Astrocyte (in vitro differentiated cells and primary cell): ENCODE measurements around the gene ADGRD1. TPM values are rescaled to one million over a fixed set of nuclear protein-coding genes. Genes with fewer than 3 reads are reported as not detected.

ENCODE experiments used
- DNase-seq: peaks from one replicate; pipeline ENCODE4 v3.0.0-alpha.2; 2010; ENCODE audit warnings: low read depth
- FAIRE-seq: peaks from 2 replicates; lab custom pipeline; 2011; peaks lifted over from hg19 to GRCh38; lab: Jason Lieb, UNC
- H2AFZ ChIP-seq: 2 replicates; pipeline ENCODE4 v1.6.0; 2012; ENCODE audit warnings: low read depth, low read length, inconsistent platforms
- H3K27ac ChIP-seq: 2 replicates; pipeline ENCODE4 v1.5.1; 2011; ENCODE audit warnings: low read depth, low read length, inconsistent platforms
- H3K27me3 ChIP-seq: 2 replicates; pipeline ENCODE4 v1.6.0; 2011; ENCODE audit warnings: low read length, inconsistent platforms; ENCODE audit not compliant: insufficient read depth
- H3K36me3 ChIP-seq: 2 replicates; pipeline ENCODE4 v1.5.1; 2011; ENCODE audit warnings: low read length, inconsistent platforms; ENCODE audit not compliant: insufficient read depth
- H3K4me1 ChIP-seq: 2 replicates; pipeline ENCODE4 v1.5.1; 2011; ENCODE audit warnings: low read length, inconsistent platforms; ENCODE audit not compliant: insufficient read depth
- H3K4me2 ChIP-seq: 2 replicates; pipeline ENCODE4 v1.6.0; 2012; ENCODE audit warnings: low read length, inconsistent platforms
- H3K4me3 ChIP-seq: 2 replicates; pipeline ENCODE4 v1.5.1; 2011; ENCODE audit warnings: low read depth, mild to moderate bottlenecking, low read length, inconsistent platforms; ENCODE audit not compliant: insufficient read depth
- H3K79me2 ChIP-seq: 2 replicates; pipeline ENCODE4 v1.6.0; 2012; ENCODE audit warnings: mild to moderate bottlenecking, low read length, inconsistent platforms; ENCODE audit not compliant: insufficient read depth
- H3K9ac ChIP-seq: 2 replicates; pipeline ENCODE4 v1.6.0; 2012; ENCODE audit warnings: mild to moderate bottlenecking, low read length, inconsistent platforms
- H3K9me3 ChIP-seq: 2 replicates; pipeline ENCODE4 v1.5.1; 2012; ENCODE audit warnings: low read depth, mild to moderate bottlenecking, low read length, inconsistent platforms; ENCODE audit not compliant: insufficient read depth
- H4K20me1 ChIP-seq: 2 replicates; pipeline ENCODE4 v1.6.0; 2012; ENCODE audit warnings: low read length, inconsistent platforms; ENCODE audit not compliant: insufficient read depth
- H3K27ac Mint-ChIP-seq: one replicate; pipeline ENCODE4 v1.8.0; 2021; ENCODE audit warnings: mild to moderate bottlenecking, mixed read lengths; ENCODE audit not compliant: unreplicated experiment
- H3K27me3 Mint-ChIP-seq: one replicate; pipeline ENCODE4 v1.8.0; 2021; ENCODE audit warnings: low read depth, mixed read lengths; ENCODE audit not compliant: unreplicated experiment
- H3K36me3 Mint-ChIP-seq: one replicate; pipeline ENCODE4 v1.8.0; 2021; ENCODE audit warnings: low read depth, mixed read lengths; ENCODE audit not compliant: unreplicated experiment
- H3K4me1 Mint-ChIP-seq: one replicate; pipeline ENCODE4 v1.8.0; 2021; ENCODE audit warnings: low read depth, mixed read lengths; ENCODE audit not compliant: unreplicated experiment
- H3K4me3 Mint-ChIP-seq: one replicate; pipeline ENCODE4 v1.8.0; 2021; ENCODE audit warnings: mild to moderate bottlenecking, moderate library complexity, mixed read lengths; ENCODE audit not compliant: unreplicated experiment
- H3K9me3 Mint-ChIP-seq: one replicate; pipeline ENCODE4 v1.8.0; 2021; ENCODE audit warnings: mild to moderate bottlenecking, mixed read lengths; ENCODE audit not compliant: unreplicated experiment
- CTCF ChIP-seq: IDR thresholded peaks from 2 replicates; pipeline ENCODE4 v1.5.1; 2011; ENCODE audit warnings: low read depth, mild to moderate bottlenecking, inconsistent platforms, low read length, moderate library complexity; ENCODE audit not compliant: insufficient read depth
- EZH2 ChIP-seq: IDR thresholded peaks from 2 replicates; pipeline ENCODE4 v1.6.1; 2012; ENCODE audit warnings: mild to moderate bottlenecking, low read length, inconsistent platforms; ENCODE audit not compliant: insufficient read depth
- total RNA-seq: library from RNA; stranded (reverse); gene quantifications from 2 replicates; pipeline ENCODE4 v1.2.1, GENCODE V29; 2021

ADGRD1 gene
- total RNA-seq, 1 donor from 2014 or later = 3.0 TPM

GRCh38 chr12:131076791-131077747 is 123.4 kb downstream of the ADGRD1 start:
- Histone ChIP-seq H3K4me3 (no peak overlapping the region), H3K27me3 (no peaks in the 10 kb centered on the region), H4K20me1 (no peaks in the 10 kb centered on the region), H3K9me3 (no peaks in the 10 kb centered on the region), H3K79me2 (no peaks in the 10 kb centered on the region), H3K4me2 (no peak overlapping the region), H3K27ac (no peak overlapping the region), H2AFZ (no peak overlapping the region), H3K9ac (no peak overlapping the region), H3K4me1 (no peaks in the 10 kb centered on the region), H3K36me3 (no peaks in the 10 kb centered on the region)
- H3K4me3 Mint-ChIP-seq = no peak overlapping the region
- H3K9me3 Mint-ChIP-seq = peaks cover 6% of the 10 kb centered on the region
- FAIRE-seq (no peak), DNase-seq (no peak)
- TF ChIP-seq CTCF (no peak), EZH2 (no peak)
- no peak overlapping the region for H3K27ac Mint-ChIP-seq
- H3K27me3 Mint-ChIP-seq = peaks cover 38% of the 10 kb centered on the region
- no peaks in the 10 kb centered on the region for H3K4me1 Mint-ChIP-seq
- no peaks in the 10 kb centered on the region for H3K36me3 Mint-ChIP-seq

GRCh38 chr12:131077931-131078391 is 124.3 kb downstream of the ADGRD1 start:
- Histone ChIP-seq H3K4me1 (no peaks in the 10 kb centered on the region), H3K27ac (no peak overlapping the region), H3K9ac (no peak overlapping the region), H3K36me3 (no peaks in the 10 kb centered on the region), H3K4me2 (no peak overlapping the region), H4K20me1 (no peaks in the 10 kb centered on the region), H3K9me3 (no peaks in the 10 kb centered on the region), H3K79me2 (no peaks in the 10 kb centered on the region), H3K27me3 (no peaks in the 10 kb centered on the region), H3K4me3 (no peak overlapping the region), H2AFZ (no peak overlapping the region)
- no peak for DNase-seq
- no peaks in the 10 kb centered on the region for H3K36me3 Mint-ChIP-seq
- H3K4me1 Mint-ChIP-seq = no peaks in the 10 kb centered on the region
- TF ChIP-seq EZH2 = no peak
- TF ChIP-seq CTCF = no peak
- H3K4me3 Mint-ChIP-seq = no peak overlapping the region
- no peak for FAIRE-seq
- H3K27ac Mint-ChIP-seq = no peak overlapping the region
- H3K9me3 Mint-ChIP-seq = peaks cover 6% of the 10 kb centered on the region
- peaks cover 32% of the 10 kb centered on the region for H3K27me3 Mint-ChIP-seq
